ENCODE data around the gene G6PD. TPM values are rescaled to one million over a fixed set of nuclear protein-coding genes. Genes with fewer than 3 reads are reported as not detected.

G6PD gene
- polyA plus RNA-seq, 2 of the 4 experiments (the other 2 are of a cell fraction): 692 to 1,409 TPM

DNA sequence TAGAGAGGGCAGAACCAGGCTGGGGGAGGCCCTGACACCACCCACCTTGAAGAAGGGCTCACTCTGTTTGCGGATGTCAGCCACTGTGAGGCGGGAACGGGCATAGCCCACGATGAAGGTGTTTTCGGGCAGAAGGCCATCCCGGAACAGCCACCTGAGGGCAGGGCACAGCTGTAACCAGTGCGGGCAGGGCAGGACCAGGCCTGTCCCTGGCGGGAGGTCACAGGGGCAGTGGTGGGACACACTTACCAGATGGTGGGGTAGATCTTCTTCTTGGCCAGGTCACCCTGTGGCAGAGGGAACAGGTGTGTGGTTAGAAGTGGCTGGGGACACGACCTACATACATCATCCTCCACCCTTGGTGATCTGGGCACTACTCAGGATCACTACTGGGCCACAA is 10.8 kb downstream of the G6PD start:
- Histone ChIP-seq H3K9me3 (no peaks in the 10 kb centered on the region), H3K27ac (peak overlapping the region; percentile 98 to 100), H3K4me1 (peaks cover 100% of the 10 kb centered on the region), H3K4me2 (peak overlapping the region; percentile 90), H3K4me3 (no peak overlapping the region)
- ATAC-seq (peak in 1 of 2 experiments; percentile 1; a peak in 1 of 6 replicates), FAIRE-seq (no peak), DNase-seq (ENCODE audit: low read depth in 1 of 2, low spot score in 1 of 2) (no peak)
- ChIA-PET POLR2A (no interaction called here), CTCF (interaction anchor here (0.6 to 6.4 kb wide), 10 partner anchors 7 to 226 kb away, joined by 3 to 55 read pairs (median 4); partner anchors contain the start of gene FLNA)
- no peak for TF ChIP-seq PHF8 (IDR thresholded peaks at IDR 0.05; ENCODE audit: borderline replicate concordance, low read depth)
- TF ChIP-seq JUN (IDR thresholded peaks at IDR 0.05): no peak
- TF ChIP-seq KDM1A (IDR thresholded peaks at IDR 0.05; ENCODE audit: low read depth): no peak
- no peak for TF ChIP-seq ZSCAN20 (CRISPR knock-in tag; IDR thresholded peaks at IDR 0.05)
- TF ChIP-seq MYC (IDR thresholded peaks at IDR 0.05; ENCODE audit: borderline replicate concordance, low read length): no peak
- TF ChIP-seq, protein P1, sequence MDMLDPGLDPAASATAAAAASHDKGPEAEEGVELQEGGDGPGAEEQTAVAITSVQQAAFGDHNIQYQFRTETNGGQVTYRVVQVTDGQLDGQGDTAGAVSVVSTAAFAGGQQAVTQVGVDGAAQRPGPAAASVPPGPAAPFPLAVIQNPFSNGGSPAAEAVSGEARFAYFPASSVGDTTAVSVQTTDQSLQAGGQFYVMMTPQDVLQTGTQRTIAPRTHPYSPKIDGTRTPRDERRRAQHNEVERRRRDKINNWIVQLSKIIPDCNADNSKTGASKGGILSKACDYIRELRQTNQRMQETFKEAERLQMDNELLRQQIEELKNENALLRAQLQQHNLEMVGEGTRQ (IDR thresholded peaks at IDR 0.05): no peak
- TF ChIP-seq EP300 (IDR thresholded peaks at IDR 0.05): no peak
- TF ChIP-seq ESRRA (IDR thresholded peaks at IDR 0.05; ENCODE audit: borderline replicate concordance, low read length): no peak
- TF ChIP-seq NR3C1 (IDR thresholded peaks at IDR 0.05): no peak
- TF ChIP-seq RARB (CRISPR knock-in tag; IDR thresholded peaks at IDR 0.05): no peak
- TF ChIP-seq, protein P2, sequence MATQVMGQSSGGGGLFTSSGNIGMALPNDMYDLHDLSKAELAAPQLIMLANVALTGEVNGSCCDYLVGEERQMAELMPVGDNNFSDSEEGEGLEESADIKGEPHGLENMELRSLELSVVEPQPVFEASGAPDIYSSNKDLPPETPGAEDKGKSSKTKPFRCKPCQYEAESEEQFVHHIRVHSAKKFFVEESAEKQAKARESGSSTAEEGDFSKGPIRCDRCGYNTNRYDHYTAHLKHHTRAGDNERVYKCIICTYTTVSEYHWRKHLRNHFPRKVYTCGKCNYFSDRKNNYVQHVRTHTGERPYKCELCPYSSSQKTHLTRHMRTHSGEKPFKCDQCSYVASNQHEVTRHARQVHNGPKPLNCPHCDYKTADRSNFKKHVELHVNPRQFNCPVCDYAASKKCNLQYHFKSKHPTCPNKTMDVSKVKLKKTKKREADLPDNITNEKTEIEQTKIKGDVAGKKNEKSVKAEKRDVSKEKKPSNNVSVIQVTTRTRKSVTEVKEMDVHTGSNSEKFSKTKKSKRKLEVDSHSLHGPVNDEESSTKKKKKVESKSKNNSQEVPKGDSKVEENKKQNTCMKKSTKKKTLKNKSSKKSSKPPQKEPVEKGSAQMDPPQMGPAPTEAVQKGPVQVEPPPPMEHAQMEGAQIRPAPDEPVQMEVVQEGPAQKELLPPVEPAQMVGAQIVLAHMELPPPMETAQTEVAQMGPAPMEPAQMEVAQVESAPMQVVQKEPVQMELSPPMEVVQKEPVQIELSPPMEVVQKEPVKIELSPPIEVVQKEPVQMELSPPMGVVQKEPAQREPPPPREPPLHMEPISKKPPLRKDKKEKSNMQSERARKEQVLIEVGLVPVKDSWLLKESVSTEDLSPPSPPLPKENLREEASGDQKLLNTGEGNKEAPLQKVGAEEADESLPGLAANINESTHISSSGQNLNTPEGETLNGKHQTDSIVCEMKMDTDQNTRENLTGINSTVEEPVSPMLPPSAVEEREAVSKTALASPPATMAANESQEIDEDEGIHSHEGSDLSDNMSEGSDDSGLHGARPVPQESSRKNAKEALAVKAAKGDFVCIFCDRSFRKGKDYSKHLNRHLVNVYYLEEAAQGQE (IDR thresholded peaks at IDR 0.05): no peak
- TF ChIP-seq CEBPB (IDR thresholded peaks at IDR 0.05): no peak
- no peak for TF ChIP-seq ZC3H11A (IDR thresholded peaks at IDR 0.05)
- no peak for TF ChIP-seq HOXB5 (CRISPR knock-in tag; IDR thresholded peaks at IDR 0.05)
- no peak for TF ChIP-seq HEYL (CRISPR knock-in tag; IDR thresholded peaks at IDR 0.05)
- no peak for TF ChIP-seq NFE2L2 (conservative IDR thresholded peaks at IDR 0.05; ENCODE audit: low read length)
- 39% methylated on average over 6 of the region's 9 CpGs for WGBS (ENCODE audit: missing lambda C conversion rate)

DNA sequence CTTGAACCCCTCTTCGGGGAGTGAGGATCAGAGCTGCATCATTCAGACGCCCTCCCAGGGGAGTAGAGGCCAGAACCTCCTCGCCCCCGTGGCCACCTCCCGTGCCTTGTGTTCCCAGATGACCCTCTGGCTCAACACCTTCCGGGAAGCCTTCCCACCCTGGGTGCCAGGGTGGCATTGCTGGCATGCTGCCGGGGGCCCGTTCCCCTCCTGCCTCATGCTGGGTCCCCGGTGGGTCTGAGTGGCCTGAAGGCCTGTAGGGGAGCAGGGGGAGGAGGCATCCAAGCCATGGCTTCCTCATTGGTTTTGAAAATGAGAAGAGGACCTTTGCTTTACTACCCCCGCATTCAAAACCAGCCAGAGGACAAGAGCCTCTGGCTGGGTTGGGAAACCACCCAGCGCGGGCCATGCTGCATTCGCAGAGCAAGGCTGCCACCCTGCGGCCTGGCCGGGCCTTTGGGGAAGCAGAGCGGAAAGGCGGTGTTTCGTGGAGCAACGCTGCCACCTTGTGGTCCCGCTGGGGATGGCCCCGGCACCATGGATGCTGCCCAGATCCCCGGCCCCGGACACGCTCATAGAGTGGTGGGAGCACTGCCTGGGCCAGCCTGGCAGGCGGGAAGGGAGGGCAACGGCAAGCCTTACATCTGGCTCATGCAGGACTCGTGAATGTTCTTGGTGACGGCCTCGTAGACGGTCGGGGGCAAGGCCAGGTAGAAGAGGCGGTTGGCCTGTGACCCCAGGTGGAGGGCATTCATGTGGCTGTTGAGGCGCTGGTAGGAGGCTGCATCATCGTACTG is 11.9 kb downstream of the G6PD start:
- Histone ChIP-seq H3K4me3 (peak overlapping the region; percentile 18; the same call in 1 of the 3 replicates), H3K9me3 (no peaks in the 10 kb centered on the region), H3K27ac (peak overlapping the region; percentile 98 to 100), H3K4me1 (peaks cover 100% of the 10 kb centered on the region), H3K4me2 (peak overlapping the region; percentile 90)
- ChIA-PET POLR2A (no interaction called here), CTCF (interaction anchor here (0.8 to 6.4 kb wide), 13 partner anchors 7 to 178 kb away, joined by 3 to 55 read pairs (median 3); partner anchors contain the start of gene FLNA)
- DNase-seq (ENCODE audit: low read depth in 1 of 2, low spot score in 1 of 2) (peak; percentile 59 to 89), FAIRE-seq (peak; percentile 97), ATAC-seq (peak; percentile 62 to 79)
- WGBS (ENCODE audit: missing lambda C conversion rate): 18% methylated on average over 3 of the region's 34 CpGs
- no peak for TF ChIP-seq EHF (CRISPR knock-in tag; IDR thresholded peaks at IDR 0.05)
- no peak for TF ChIP-seq HOXA7 (CRISPR knock-in tag; IDR thresholded peaks at IDR 0.05)
- TF ChIP-seq POLR2AphosphoS2 (conservative IDR thresholded peaks at IDR 0.05; ENCODE audit: low read length): 0 out of 2 replicates have a peak, but pooled peaks have one; percentile 20
- TF ChIP-seq CHD2 (IDR thresholded peaks at IDR 0.05; ENCODE audit: low read length, partially characterized antibody): no peak
- peak; percentile 28 to 30; a peak in 4 of 5 replicates for TF ChIP-seq JUN (IDR thresholded peaks at IDR 0.05)
- TF ChIP-seq, protein P3, sequence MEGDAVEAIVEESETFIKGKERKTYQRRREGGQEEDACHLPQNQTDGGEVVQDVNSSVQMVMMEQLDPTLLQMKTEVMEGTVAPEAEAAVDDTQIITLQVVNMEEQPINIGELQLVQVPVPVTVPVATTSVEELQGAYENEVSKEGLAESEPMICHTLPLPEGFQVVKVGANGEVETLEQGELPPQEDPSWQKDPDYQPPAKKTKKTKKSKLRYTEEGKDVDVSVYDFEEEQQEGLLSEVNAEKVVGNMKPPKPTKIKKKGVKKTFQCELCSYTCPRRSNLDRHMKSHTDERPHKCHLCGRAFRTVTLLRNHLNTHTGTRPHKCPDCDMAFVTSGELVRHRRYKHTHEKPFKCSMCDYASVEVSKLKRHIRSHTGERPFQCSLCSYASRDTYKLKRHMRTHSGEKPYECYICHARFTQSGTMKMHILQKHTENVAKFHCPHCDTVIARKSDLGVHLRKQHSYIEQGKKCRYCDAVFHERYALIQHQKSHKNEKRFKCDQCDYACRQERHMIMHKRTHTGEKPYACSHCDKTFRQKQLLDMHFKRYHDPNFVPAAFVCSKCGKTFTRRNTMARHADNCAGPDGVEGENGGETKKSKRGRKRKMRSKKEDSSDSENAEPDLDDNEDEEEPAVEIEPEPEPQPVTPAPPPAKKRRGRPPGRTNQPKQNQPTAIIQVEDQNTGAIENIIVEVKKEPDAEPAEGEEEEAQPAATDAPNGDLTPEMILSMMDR (IDR thresholded peaks at IDR 0.05): peak; percentile 88
- TF ChIP-seq, protein P2 (IDR thresholded peaks at IDR 0.05): no peak
- no peak for TF ChIP-seq SREBF2 (IDR thresholded peaks at IDR 0.05)
- peak; percentile 74 to 81 for TF ChIP-seq RAD21 (conservative IDR thresholded peaks at IDR 0.05 in 1 of 2, IDR thresholded peaks at IDR 0.05 in 1 of 2)
- TF ChIP-seq ZNF302 (CRISPR knock-in tag; IDR thresholded peaks at IDR 0.05): no peak
- TF ChIP-seq HDAC2 (IDR thresholded peaks at IDR 0.05): no peak
- TF ChIP-seq MYC (IDR thresholded peaks at IDR 0.05; ENCODE audit: borderline replicate concordance, low read length): peak; percentile 51; the same call in 1 of the 2 replicates
- peak in 1 of 2 experiments; percentile 23; a peak in 1 of 4 replicates for TF ChIP-seq CEBPB (IDR thresholded peaks at IDR 0.05)
- TF ChIP-seq JUNB (IDR thresholded peaks at IDR 0.05): no peak
- no peak for TF ChIP-seq TFCP2L1 (CRISPR knock-in tag; IDR thresholded peaks at IDR 0.05)

Measured in A549 (cell line).